Activated CD8-positive, alpha-beta memory T cell treated with anti-CD3 and anti-CD28 coated beads, Interleukin-2, amount 50 U/mL, for 24 hours (primary cell): ENCODE measurements around the gene ARMH1.
"Not testable (repeated sequence)": the region's sequence is repeated elsewhere in the genome, so short reads cannot be mapped to it uniquely, and the experiment has no call there.

Experiments used
- DNase-seq: peaks from one replicate; pipeline ENCODE4 v3.0.0-alpha.2; 2020; ENCODE audit errors: extremely low read depth

ARMH1 gene

DNA sequence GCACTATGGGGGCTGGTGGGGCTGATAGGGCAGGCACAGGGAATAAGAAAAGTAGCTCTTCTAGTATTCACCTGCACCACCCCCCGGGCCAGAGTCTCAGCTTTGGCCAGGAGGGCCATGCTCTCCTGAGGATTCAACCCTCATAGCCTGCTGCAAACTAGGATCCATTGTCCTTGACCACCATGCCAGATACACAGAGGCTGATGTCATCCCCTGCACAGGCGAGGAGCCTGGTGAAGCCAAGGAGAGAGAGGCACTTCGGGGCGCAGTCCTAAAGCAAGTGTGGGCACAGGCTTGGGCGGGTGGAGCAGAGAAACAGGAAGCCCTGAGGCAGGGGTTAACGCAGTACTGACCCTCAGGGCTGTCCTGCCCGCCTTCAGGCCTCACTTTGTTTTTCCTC, 29.7 kb upstream of the ARMH1 start:
- DNase-seq: no peak

GRCh38 chr1:44645476-44646244, 28.9 kb upstream of the ARMH1 start:
- DNase-seq: no peak

DNA sequence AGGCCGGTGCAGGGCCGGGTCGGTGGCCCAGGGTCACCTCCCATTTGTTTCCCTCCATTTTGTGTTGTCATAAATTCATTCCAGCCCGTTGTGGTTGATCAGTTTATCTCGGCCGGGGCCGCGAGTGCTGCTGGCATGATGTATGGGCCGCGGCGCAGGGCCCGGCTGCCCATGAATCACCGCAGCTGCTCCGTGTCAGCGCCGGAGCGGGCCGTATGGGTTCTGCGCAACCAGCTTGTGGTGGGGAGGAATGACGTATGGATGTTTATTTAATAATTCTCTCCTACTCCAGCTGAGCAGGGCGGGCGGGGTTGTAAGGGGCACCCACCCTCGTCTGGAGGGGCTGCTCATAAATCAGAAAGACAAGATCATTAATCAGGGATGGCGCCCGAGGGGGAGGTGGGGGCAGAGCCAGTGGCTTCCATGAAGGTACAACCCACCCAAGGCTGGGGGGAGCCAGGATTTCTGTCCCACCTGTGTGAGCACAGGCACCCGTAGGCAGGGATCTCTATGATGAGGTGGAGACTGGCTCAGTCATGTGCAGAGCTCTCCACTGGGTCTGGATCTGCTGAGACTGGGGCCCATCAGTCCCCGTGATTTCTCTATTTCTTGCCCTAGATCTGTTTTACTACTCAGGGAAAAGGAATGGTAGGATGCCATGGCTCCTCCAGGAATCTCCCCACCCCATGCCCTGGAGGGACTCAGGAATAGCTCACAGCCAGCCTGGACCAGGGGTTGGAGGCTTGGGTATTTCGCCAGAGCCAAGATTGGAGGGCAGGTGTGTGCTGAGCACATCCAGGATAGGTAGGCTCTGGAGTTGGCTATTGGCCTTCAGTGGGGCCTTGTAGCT, 28.0 kb upstream of the ARMH1 start:
- no peak for DNase-seq

GRCh38 chr1:44647896-44648295, 26.6 kb upstream of the ARMH1 start:
- no peak for DNase-seq

DNA sequence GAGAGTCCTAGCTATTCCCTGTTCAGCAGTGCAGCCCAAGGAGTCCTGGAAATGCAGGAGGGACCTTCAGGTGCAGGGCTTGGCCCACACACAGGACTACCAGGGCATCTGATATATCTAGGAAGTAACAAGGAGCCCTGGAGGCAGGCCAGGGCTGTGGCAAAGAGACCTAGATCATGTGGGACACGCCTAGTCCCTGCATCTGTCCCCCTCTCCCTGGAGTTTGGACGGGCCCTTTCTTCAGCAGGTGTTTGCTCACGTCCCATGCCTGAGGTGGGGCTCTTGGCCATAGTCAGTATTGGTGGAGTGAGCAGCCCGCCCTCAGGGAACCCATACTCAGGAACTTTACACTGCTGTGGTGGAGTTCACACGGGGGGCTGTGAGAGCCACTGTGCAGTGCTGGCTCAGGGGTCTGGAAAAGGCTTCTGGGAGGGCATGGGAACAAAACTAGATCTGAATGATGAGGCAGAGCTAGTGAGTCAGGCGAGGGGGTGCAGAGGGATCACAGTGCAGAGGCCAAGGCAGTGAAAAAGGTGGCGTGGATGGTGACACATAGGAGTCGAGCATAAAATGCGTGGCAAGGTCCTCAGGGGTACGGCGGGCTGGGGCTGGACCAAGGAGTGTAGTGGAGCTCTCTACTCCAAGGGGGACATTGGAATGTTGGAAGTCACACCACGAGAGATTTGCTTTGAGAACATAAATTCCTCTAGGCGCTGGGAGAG, 25.8 kb upstream of the ARMH1 start:
- DNase-seq: no peak

GRCh38 chr1:44649788-44650158, 24.7 kb upstream of the ARMH1 start:
- no peak for DNase-seq

DNA sequence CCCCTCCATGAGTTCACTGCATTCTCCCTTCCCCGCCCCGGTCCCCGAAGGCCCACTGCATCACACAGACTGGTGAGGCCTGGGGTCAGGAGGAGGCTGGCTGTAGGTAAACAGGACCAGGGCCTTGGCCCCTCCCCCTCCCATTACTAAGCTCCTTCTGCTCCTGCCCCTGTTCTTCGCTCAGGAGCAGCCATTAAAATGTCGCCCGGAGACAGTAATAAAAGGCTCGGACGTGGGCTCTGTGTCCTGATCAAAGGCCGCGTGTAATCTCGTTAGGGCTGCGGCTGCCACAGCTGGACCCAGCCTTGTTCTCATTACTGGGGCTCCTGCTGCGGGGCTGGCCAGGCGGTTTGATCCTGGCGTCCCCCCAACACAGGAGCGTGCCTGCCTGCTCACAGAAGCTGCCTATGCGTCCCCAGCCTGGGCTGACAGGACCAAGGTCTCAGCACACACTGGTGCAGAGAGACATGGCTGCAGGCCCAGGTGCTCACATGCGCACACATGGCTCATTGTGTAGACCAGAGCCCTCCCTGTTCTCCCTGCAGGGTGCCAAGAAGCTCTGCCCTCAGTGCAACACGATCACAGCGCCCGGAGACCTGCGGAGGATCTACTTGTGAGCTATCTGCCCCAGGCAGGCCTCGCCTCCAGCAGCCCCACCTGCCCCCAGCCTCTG, 24.2 kb upstream of the ARMH1 start:
- DNase-seq: no peak

DNA sequence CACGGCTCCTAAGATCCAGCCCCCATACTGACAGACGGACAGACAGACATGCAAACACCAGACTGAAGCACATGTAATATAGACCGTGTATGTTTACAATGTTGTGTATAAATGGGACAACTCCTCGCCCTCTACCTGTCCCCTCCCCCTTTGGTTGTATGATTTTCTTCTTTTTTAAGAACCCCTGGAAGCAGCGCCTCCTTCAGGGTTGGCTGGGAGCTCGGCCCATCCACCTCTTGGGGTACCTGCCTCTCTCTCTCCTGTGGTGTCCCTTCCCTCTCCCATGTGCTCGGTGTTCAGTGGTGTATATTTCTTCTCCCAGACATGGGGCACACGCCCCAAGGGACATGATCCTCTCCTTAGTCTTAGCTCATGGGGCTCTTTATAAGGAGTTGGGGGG, 23.4 kb upstream of the ARMH1 start:
- no peak for DNase-seq

GRCh38 chr1:44652445-44653106, 21.9 kb upstream of the ARMH1 start:
- peak; percentile 49 for DNase-seq

- DNase-seq: no peak
Measured at GRCh38 chr1:44653107-44653964, 21.2 kb upstream of the ARMH1 start.

DNA sequence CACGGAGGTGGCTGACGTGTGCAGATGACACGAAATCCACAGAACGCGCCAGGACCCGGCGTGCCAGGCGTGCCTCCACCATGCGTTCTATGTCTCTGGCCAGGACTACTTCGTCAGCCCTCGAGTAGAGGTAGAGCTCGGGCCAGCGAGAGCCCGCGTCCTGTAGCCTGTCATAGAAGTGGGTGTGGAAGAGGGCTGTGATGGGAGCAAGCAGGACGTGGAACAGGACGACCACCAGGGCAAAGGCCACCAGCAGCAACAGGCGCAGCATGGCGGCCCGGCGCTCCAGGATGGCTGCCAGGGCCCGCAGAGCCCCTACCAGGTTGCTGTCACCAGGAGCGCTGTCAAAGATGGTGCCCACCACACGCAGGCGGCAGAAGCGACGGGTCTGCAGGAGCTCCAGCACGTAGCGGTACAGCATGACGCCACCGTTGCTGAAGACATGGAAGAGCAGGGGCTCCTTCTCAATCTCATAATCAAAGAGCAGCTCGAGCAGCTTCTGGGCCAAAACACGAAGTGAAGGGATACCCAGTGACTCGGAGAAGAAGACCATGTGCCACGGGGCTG, 19.8 kb upstream of the ARMH1 start:
- no peak for DNase-seq

DNA sequence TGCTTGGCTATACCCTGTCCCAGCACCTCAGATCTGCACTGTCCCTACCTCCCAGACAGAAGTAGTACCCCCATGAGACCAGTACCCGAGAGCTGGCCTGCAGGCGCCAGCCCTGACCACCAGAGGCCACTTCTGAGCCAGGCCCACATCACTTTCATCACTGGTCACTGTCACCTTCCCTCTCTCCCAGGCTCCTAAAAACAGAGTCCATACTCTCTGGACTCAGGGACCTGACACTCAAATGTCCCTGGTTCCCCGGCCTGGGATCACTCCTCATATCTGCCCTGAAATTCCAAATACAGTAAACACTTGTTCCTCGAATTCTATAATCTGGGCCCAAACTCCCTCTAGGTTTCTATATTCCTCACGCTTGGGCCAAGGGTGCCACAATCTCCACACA, 18.9 kb upstream of the ARMH1 start:
- DNase-seq: no peak

DNA sequence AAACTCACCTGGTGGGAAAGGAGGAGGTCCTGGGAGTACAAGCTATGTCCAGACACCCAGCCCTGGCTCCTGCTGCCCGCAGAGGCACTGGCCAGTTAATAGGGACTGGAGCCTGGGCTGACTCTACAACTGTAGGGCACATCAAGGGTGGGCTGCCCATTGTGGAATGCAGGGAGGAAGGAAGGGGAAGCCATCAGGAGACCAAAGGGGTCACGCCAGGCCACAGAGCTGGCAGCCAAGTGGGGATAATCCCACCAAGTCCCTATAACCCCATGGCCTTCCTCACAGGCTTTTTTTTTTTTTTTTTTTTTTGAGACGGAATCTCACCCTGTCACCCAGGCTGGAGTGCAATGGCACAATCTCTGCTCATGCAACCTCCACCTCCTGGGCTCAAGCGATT, 14.9 kb upstream of the ARMH1 start:
- DNase-seq: no peak

DNA sequence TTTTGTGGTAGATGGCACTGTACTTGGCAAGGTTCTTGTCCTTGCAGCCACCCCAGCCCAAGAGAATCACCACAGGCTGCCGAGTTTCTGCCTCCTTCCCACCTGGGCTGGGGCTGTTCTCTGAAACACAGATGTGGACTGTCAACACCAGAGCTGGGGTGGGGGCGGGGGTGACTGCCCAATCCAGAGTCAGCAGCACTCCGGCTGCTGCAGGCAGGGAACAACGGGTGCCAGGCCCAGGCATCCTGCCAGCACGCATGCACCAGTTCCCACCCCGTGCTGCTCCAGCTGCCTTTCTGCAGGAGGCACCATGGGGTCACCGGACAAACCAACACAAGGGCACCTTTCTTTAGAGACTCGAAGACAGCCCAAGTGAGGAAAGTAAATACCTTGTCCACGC, 14.3 kb upstream of the ARMH1 start:
- no peak for DNase-seq

DNA sequence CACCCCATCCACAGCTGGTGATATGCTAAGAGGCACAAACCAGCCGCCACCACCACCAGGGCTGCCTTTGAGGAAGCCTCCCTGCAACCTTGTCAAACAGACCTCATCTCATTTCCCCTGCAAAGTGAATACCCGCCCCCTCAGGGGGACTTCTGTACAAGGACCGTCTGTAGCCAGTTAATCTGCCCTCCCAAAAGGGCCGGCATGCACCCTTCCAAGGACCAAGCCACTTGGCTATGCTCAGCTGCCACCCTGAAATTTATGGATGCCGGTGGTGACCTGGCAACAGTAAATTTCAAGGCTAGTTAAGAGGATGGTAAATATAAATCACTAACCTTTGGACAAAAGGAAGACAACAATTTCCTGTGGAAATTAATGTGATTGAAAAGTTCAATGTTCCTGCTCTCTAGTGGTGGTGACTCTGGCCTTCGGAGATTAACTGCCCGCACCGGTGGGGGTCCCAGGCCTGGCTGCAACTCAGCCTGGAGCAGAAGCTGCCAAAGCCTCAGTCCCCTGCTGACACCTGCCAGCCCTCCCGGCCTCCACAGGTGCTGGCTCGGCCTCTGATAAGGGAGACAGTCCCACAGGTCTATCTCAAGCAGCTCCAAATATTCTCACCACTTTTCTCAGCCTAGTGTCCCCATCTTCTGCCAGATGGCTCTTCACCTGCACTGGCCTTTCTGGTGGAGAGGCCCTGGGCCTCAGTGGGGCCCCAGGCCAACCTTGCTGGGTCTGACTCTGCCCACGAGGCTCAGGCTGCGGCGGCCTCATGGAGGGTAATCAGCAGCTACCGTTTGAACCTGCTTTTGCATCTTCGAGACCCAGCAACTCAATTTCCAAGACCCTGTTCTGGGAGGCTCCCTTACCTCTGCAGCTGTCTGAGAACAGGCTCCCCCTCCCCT, 12.5 kb upstream of the ARMH1 start:
- no peak for DNase-seq

GRCh38 chr1:44662683-44663030, 11.9 kb upstream of the ARMH1 start:
- DNase-seq: no peak

- DNase-seq: no peak
Measured at GRCh38 chr1:44663417-44663816, 11.1 kb upstream of the ARMH1 start.

- no peak for DNase-seq
Measured at GRCh38 chr1:44664730-44665370, 9.7 kb upstream of the ARMH1 start.

DNA sequence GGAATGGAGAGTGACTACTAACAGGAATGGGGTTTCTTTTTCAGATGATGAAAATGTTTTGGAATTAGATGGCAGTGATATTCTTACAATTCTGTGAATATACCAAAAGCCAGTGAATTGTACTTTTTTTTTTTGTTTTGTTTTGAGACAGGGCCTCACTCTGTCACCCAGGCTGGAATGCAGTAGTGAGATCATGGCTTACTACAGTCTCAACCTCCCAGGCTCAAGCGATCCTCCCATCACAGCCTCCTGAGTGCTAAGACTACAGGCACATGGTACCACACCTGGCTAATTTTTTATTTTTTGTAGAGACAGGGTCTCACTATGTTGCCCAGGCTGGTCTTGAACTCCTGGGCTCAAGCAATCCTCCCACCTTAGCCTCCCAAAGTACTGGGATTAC, 7.8 kb upstream of the ARMH1 start:
- not testable (repeated sequence) for DNase-seq
